Forelimb muscle (tissue), 1 donor: Measurements from ENCODE around the gene CLEC5A. TPM values are rescaled to one million over a fixed set of nuclear protein-coding genes. Genes with fewer than 3 reads are reported as not detected.

Source experiments
- polyA plus RNA-seq: library from polyadenylated mRNA; unstranded; fragments of 120-200 nt; gene quantifications from one replicate; pipeline ENCODE4 v1.2.1, GENCODE V29; 2013; ENCODE audit not compliant: insufficient read length

The CLEC5A gene
- polyA plus RNA-seq, 1 donor, result 0.28 TPM

Other genes starting within 250 kb of the CLEC5A start
- 7.7 TPM for gene DENND11, start 244.8 kb downstream of the CLEC5A start, polyA plus RNA-seq
- 0.09 TPM for gene WEE2, start 238.6 kb downstream of the CLEC5A start, polyA plus RNA-seq
- 87.4 TPM for gene SSBP1, start 208.6 kb downstream of the CLEC5A start, polyA plus RNA-seq
- 0.38 TPM for gene TAS2R3, start 182.9 kb downstream of the CLEC5A start, polyA plus RNA-seq
- 1.3 TPM for gene TAS2R4, start 170.3 kb downstream of the CLEC5A start, polyA plus RNA-seq
- 2.4 TPM for gene TAS2R5, start 156.8 kb downstream of the CLEC5A start, polyA plus RNA-seq
- not detected for gene PRSS37, start 105.5 kb downstream of the CLEC5A start, polyA plus RNA-seq
- not detected for gene OR9A4, start 30.6 kb downstream of the CLEC5A start, polyA plus RNA-seq
- gene TAS2R38, start 26.8 kb upstream of the CLEC5A start, polyA plus RNA-seq, result not detected
- gene MGAM, start 48.9 kb upstream of the CLEC5A start, polyA plus RNA-seq, result 0.33 TPM
- 0.04 TPM for gene MGAM2, start 164.7 kb upstream of the CLEC5A start, polyA plus RNA-seq